Osteoblast (primary cell): ENCODE data around the gene RAB40B. TPM values are rescaled to one million over a fixed set of nuclear protein-coding genes. Genes with fewer than 3 reads are reported as not detected.

ENCODE experiments used
- DNase-seq: peaks from one replicate; pipeline ENCODE4 v3.0.0; 2011; ENCODE audit warnings: low spot score, mixed read lengths; ENCODE audit not compliant: insufficient read length; ENCODE audit errors: missing footprints
- H2AFZ ChIP-seq: 2 replicates; pipeline ENCODE4 v1.6.0; 2011; ENCODE audit warnings: mild to moderate bottlenecking, low read length
- H3K27ac ChIP-seq: 2 replicates; pipeline ENCODE4 v1.5.1; 2011; ENCODE audit warnings: mild to moderate bottlenecking, low read depth, low read length, moderate library complexity
- H3K27me3 ChIP-seq: 2 replicates; pipeline ENCODE4 v1.6.0; 2012; ENCODE audit warnings: mild to moderate bottlenecking, control low read depth, inconsistent platforms, low read length, moderate library complexity; ENCODE audit not compliant: insufficient read depth
- H3K36me3 ChIP-seq: 2 replicates; pipeline ENCODE4 v1.5.1; 2011; ENCODE audit warnings: mild to moderate bottlenecking, low read length, control low read depth, moderate library complexity; ENCODE audit not compliant: insufficient read depth
- H3K4me1 ChIP-seq: 2 replicates; pipeline ENCODE4 v1.5.1; 2011; ENCODE audit warnings: mild to moderate bottlenecking, low read length, control low read depth, moderate library complexity; ENCODE audit not compliant: insufficient read depth
- H3K4me2 ChIP-seq: 2 replicates; pipeline ENCODE4 v1.6.0; 2011; ENCODE audit warnings: mild to moderate bottlenecking, low read length; ENCODE audit not compliant: insufficient read depth
- H3K4me3 ChIP-seq: fragments of 200-600 bp; sonication (generic); 3 replicates; pipeline ENCODE4 v1.5.1; 2012; ENCODE audit warnings: mild to moderate bottlenecking, low read length, inconsistent platforms; ENCODE audit not compliant: insufficient read depth
- H3K79me2 ChIP-seq: 2 replicates; pipeline ENCODE4 v1.6.0; 2012; ENCODE audit warnings: mild to moderate bottlenecking, low read length, control low read depth, inconsistent platforms; ENCODE audit not compliant: insufficient read depth
- H3K9me3 ChIP-seq: 2 replicates; pipeline ENCODE4 v1.5.1; 2011; ENCODE audit warnings: low read depth, low read length, control low read depth
- H4K20me1 ChIP-seq: 2 replicates; pipeline ENCODE4 v1.6.0; 2012; ENCODE audit warnings: mild to moderate bottlenecking, low read length, control low read depth; ENCODE audit not compliant: insufficient read depth
- CTCF ChIP-seq: IDR thresholded peaks from 2 replicates; pipeline ENCODE4 v1.5.1; 2011; ENCODE audit warnings: mild to moderate bottlenecking, low read depth, low read length, moderate library complexity; ENCODE audit errors: extremely low read depth
- total RNA-seq: library from RNA; depleted of rRNA; stranded (reverse); fragments of >200 nt; gene quantifications from 2 replicates; pipeline ENCODE4 v1.2.3, GENCODE V29; 2012

The RAB40B gene
- total RNA-seq, 1 donor: 8.3 TPM

DNA sequence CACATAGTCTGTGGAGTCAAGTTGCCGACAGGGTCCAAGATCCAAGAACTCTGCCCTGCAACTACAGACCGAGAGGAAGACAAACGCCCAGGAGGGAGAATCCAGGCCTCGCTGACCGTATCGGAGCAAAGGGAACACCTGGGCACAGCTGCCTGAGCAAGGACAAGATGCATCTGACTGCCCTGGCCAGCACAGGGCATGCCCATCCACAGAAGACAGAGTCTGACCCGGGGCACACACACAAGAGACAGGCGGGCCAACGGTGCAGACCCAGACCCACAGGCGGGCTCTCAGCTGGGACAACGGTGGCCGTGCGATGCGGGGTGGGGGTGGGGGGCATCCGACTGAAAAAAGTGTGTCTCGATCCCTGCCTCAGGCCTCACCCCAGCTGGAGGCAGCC is 6.2 kb downstream of the RAB40B start:
- no peak for TF ChIP-seq CTCF
- DNase-seq: peak; percentile 44
- H3K79me2 ChIP-seq: peaks cover 2% of the 10 kb centered on the region
- no peak overlapping the region for H2AFZ ChIP-seq
- no peaks in the 10 kb centered on the region for H3K27me3 ChIP-seq
- peaks cover 7% of the 10 kb centered on the region for H4K20me1 ChIP-seq
- H3K4me2 ChIP-seq: no peak overlapping the region
- H3K9me3 ChIP-seq: no peaks in the 10 kb centered on the region
- H3K4me1 ChIP-seq: peaks cover 1% of the 10 kb centered on the region
- no peaks in the 10 kb centered on the region for H3K36me3 ChIP-seq
- H3K27ac ChIP-seq: no peak overlapping the region
- no peak overlapping the region for H3K4me3 ChIP-seq

GRCh38 chr17:82691714-82692113 is 6.8 kb downstream of the RAB40B start:
- H3K36me3 ChIP-seq: no peaks in the 10 kb centered on the region
- no peak overlapping the region for H3K4me2 ChIP-seq
- peaks cover 2% of the 10 kb centered on the region for H3K79me2 ChIP-seq
- no peaks in the 10 kb centered on the region for H3K4me1 ChIP-seq
- peak; percentile 51 for DNase-seq
- no peak for TF ChIP-seq CTCF
- H4K20me1 ChIP-seq: peaks cover 4% of the 10 kb centered on the region
- H3K9me3 ChIP-seq: no peaks in the 10 kb centered on the region
- no peak overlapping the region for H2AFZ ChIP-seq
- H3K27ac ChIP-seq: no peak overlapping the region
- H3K27me3 ChIP-seq: no peaks in the 10 kb centered on the region
- no peak overlapping the region for H3K4me3 ChIP-seq

DNA sequence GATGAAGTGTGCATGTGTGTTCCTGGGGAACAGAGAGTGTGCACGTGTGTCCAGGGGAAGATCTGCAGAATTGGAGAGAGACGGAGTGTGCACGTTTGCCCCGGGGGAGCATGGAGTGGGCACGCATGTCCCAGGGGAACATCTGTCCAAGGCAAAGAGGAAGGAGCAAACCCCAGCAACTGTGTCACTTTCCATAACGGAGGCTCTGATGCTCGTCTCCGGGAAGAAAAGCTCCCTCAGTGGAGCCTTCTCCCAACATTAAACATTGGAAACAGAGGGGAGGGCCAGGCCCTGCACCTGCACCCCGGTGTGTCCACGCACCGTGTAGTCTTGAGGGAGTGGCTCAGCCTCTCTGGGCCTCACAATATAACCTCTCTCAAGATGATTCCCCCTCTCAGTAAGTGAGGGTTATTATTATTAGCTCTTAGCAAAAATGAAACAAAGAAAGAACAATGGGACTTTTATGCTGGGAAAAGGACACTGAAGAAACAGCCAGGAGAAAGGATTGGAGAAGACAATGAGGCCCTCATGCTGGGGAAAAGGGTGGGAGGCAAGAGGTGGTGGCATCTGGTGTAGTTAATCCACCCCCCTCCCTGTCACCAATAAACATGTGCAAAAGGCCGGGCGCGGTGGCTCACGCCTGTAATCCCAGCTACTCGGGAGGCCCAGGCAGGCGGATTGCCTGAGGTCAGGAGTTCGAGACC is 7.6 kb downstream of the RAB40B start:
- no peaks in the 10 kb centered on the region for H3K79me2 ChIP-seq
- no peak overlapping the region for H3K4me2 ChIP-seq
- no peaks in the 10 kb centered on the region for H3K9me3 ChIP-seq
- DNase-seq: peak; percentile 17
- no peaks in the 10 kb centered on the region for H3K27me3 ChIP-seq
- no peaks in the 10 kb centered on the region for H3K4me1 ChIP-seq
- no peak overlapping the region for H3K27ac ChIP-seq
- no peak for TF ChIP-seq CTCF
- H3K36me3 ChIP-seq: no peaks in the 10 kb centered on the region
- peaks cover 4% of the 10 kb centered on the region for H4K20me1 ChIP-seq
- no peak overlapping the region for H3K4me3 ChIP-seq
- no peak overlapping the region for H2AFZ ChIP-seq

DNA sequence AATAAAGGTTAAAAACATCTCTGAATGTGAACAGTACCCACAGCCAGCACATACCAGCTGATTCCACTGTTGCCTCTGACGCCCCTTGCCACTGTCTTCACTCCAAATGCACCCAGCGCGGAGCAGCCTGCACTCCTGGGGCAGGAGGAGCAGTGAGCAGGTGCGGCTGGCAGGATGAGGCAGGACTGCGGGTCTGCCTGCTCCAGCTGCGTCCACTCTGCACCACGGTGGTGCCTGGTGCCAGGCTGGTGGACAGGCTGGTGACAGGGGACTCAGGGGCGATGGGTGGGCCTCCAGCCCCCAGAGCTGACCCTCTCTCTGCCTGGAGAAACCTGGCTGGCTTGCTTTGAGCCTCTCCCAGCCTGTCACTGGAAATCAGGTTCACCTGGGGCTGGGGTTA is 9.4 kb downstream of the RAB40B start:
- Histone ChIP-seq H3K27ac (no peak overlapping the region), H2AFZ (no peak overlapping the region), H3K4me3 (no peak overlapping the region), H4K20me1 (peaks cover 4% of the 10 kb centered on the region), H3K4me2 (no peak overlapping the region), H3K79me2 (no peaks in the 10 kb centered on the region), H3K9me3 (no peaks in the 10 kb centered on the region), H3K27me3 (no peaks in the 10 kb centered on the region), H3K36me3 (no peaks in the 10 kb centered on the region), H3K4me1 (no peaks in the 10 kb centered on the region)
- DNase-seq: peak; percentile 73
- no peak for TF ChIP-seq CTCF
